Heart left ventricle (tissue), 13 donors: ENCODE measurements around the gene MDM4.

Experiments
- CTCF ChIP-seq, 12 donors: fragments of 200-600 bp; sonication (generic) in 4 of 12; IDR thresholded peaks; one replicate each; pipeline versions ENCODE4 v1.5.0 to v1.8.0; 2018 to 2022; ENCODE audit warnings: antibody characterized with exemption in 12 of 12, mild to moderate bottlenecking in 5 of 12
- POLR2A ChIP-seq, 2 donors: fragments of 450-650 bp; IDR thresholded peaks; one replicate each; pipeline ENCODE4 v1.6.1; 2017; ENCODE audit warnings: antibody characterized with exemption in 2 of 2, mild to moderate bottlenecking in 2 of 2, moderate library complexity in 2 of 2
- donor health status: ischemic (EF 13 %, LVEDD 7.1; RV severe dilation, severe dysfunction).
- donor health status: DM: no; HTN: yes; CAD: no.
- donor health status: DM: no; HTN: no; CAD: no.
- donor health status: ischemic (EF 25% LVEDD 6.9; RV normal size, moderate dysfunction).
- donor health status: ischemic (EF 25% LVEDD 5.7; RV mildly dilated, moderate dysfunction).
- donor health status: ischemic (EF 35%, LVEDD 5.7; RV mildly dilated, moderate dysfunction).
- donor health status: nonischemic (EF 11% LVEDD 7.7; RV severe dilation, severe dysfunction).
- donor health status: DM: yes; HTN: yes; CAD: no.
- donor health status: PGD.
- donor health status: ischemic (EF 29% LVEDD 5.4; RV normal size, mild dysfunction).
- donor health status: nonischemic (EF 23%, LVEDD 6.1; RV moderate dilation, normal function).

- TF ChIP-seq CTCF (IDR thresholded peaks at IDR 0.05) (no peak), POLR2A (IDR thresholded peaks at IDR 0.05) (no peak)
Measured at GRCh38 chr1:204524986-204525385, 8.8 kb downstream of the MDM4 start.
